Fibroblast of lung (primary cell): Measurements from ENCODE around the gene GOLGA3. TPM values are rescaled to one million over a fixed set of nuclear protein-coding genes. Genes with fewer than 3 reads are reported as not detected.

Experiments
- DNase-seq, 2 donors: peaks; one replicate each; pipeline versions ENCODE4 v3.0.0 to v3.0.0-alpha.2; 2010; ENCODE audit warnings: low read depth in 2 of 2
- H2AFZ ChIP-seq: 2 replicates; pipeline ENCODE4 v1.5.1; 2012; ENCODE audit warnings: low read length, control low read depth, inconsistent platforms
- H3K27ac ChIP-seq: 2 replicates; pipeline ENCODE4 v1.5.1; 2011; ENCODE audit warnings: low read length, control low read depth; ENCODE audit not compliant: insufficient read depth
- H3K27me3 ChIP-seq: 2 replicates; pipeline ENCODE4 v1.5.1; 2011; ENCODE audit warnings: mild to moderate bottlenecking, low read length; ENCODE audit not compliant: control insufficient read depth, insufficient read depth
- H3K36me3 ChIP-seq: 2 replicates; pipeline ENCODE4 v1.5.1; 2011; ENCODE audit warnings: low read length; ENCODE audit not compliant: control insufficient read depth, insufficient read depth
- H3K4me1 ChIP-seq: 2 replicates; pipeline ENCODE4 v1.5.1; 2011; ENCODE audit warnings: low read length; ENCODE audit not compliant: control insufficient read depth, insufficient read depth; ENCODE audit errors: extremely low read depth
- H3K4me2 ChIP-seq: 2 replicates; pipeline ENCODE4 v1.5.1; 2011; ENCODE audit warnings: low read length, control low read depth; ENCODE audit not compliant: insufficient read depth; ENCODE audit errors: extremely low read depth
- H3K4me3 ChIP-seq, 4 experiments: fragments of 200-600 bp in 1 of 4; sonication (generic) in 1 of 4; replicated peaks in 1 of 4; 2 replicates each; pipeline ENCODE4 v1.5.1; 2011 to 2016; ENCODE audit warnings: low read length in 4 of 4, low read depth in 3 of 4, mild to moderate bottlenecking in 3 of 4, control low read depth in 2 of 4, inconsistent platforms in 1 of 4, mixed read lengths in 1 of 4; ENCODE audit not compliant: insufficient read depth in 1 of 4; ENCODE audit errors: control extremely low read depth in 1 of 4
- H3K79me2 ChIP-seq: 2 replicates; pipeline ENCODE4 v1.5.1; 2012; ENCODE audit warnings: mild to moderate bottlenecking, low read length, inconsistent platforms; ENCODE audit not compliant: control insufficient read depth, insufficient read depth
- H3K9ac ChIP-seq: 2 replicates; pipeline ENCODE4 v1.5.1; 2011; ENCODE audit warnings: mild to moderate bottlenecking, low read length, control low read depth; ENCODE audit not compliant: insufficient read depth
- H3K9me3 ChIP-seq: 2 replicates; pipeline ENCODE4 v1.5.1; 2012; ENCODE audit warnings: low read depth, low read length; ENCODE audit not compliant: control insufficient read depth, insufficient read depth
- H4K20me1 ChIP-seq: 2 replicates; pipeline ENCODE4 v1.5.1; 2011; ENCODE audit warnings: low read length; ENCODE audit not compliant: control insufficient read depth, insufficient read depth; ENCODE audit errors: extremely low read depth
- EZH2 ChIP-seq: IDR thresholded peaks from 2 replicates; pipeline ENCODE4 v1.5.1; 2012; ENCODE audit warnings: low read length, control low read depth, mild to moderate bottlenecking; ENCODE audit errors: missing control alignments
- polyA plus RNA-seq, 2 donors: library from polyadenylated mRNA; depleted of rRNA in 1 of 2; stranded (reverse) in 1 of 2; unstranded in 1 of 2; fragments of >200 nt; gene quantifications; 2 replicates each; pipeline ENCODE4 v1.2.1, GENCODE V29; 2011 to 2012; ENCODE audit warnings: missing spikeins in 1 of 2
- total RNA-seq: library from RNA; depleted of rRNA; stranded (reverse); fragments of >200 nt; gene quantifications from 2 replicates; pipeline ENCODE4 v1.2.1, GENCODE V29; 2014
- TF ChIP-seq, protein P1 (sequence below), 2 donors: IDR thresholded peaks in 1 of 2; conservative IDR thresholded peaks in 1 of 2; 1 replicate in 1 of 2; 2 replicates in 1 of 2; pipeline ENCODE4 v1.5.1; 2011 to 2012; ENCODE audit warnings: low read length in 2 of 2, control low read depth in 1 of 2, inconsistent platforms in 1 of 2, low read depth in 1 of 2, mild to moderate bottlenecking in 1 of 2

Gene GOLGA3
- total and polyA plus RNA-seq, 2 donors (not counting 1 experiment from before 2014, with no cell fraction given): 28.3 to 133 TPM

DNA sequence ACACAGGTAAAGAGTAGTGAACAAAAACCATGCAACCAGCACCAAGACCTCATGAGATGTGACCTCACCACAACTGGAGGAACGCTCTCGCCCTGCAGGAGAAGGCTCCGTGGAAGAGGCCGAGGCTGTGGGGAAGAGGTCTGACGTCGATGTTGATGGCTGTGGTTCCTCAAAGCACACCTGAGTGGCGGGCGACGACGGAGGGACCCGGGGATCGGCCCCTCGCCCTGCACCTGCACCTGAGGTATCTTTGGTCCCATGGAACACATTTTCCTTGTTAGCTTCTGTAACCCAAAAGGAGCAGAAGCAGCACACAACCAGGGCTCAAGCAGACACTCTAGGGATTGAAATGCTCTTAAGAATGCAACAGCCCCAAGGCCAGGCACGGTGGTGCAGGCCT lies 40.9 kb upstream of the GOLGA3 start:
- no peaks in the 10 kb centered on the region for H4K20me1 ChIP-seq
- no peaks in the 10 kb centered on the region for H3K4me1 ChIP-seq
- no peak overlapping the region for H3K4me2 ChIP-seq
- no peaks in the 10 kb centered on the region for H3K9me3 ChIP-seq
- TF ChIP-seq, protein P1, sequence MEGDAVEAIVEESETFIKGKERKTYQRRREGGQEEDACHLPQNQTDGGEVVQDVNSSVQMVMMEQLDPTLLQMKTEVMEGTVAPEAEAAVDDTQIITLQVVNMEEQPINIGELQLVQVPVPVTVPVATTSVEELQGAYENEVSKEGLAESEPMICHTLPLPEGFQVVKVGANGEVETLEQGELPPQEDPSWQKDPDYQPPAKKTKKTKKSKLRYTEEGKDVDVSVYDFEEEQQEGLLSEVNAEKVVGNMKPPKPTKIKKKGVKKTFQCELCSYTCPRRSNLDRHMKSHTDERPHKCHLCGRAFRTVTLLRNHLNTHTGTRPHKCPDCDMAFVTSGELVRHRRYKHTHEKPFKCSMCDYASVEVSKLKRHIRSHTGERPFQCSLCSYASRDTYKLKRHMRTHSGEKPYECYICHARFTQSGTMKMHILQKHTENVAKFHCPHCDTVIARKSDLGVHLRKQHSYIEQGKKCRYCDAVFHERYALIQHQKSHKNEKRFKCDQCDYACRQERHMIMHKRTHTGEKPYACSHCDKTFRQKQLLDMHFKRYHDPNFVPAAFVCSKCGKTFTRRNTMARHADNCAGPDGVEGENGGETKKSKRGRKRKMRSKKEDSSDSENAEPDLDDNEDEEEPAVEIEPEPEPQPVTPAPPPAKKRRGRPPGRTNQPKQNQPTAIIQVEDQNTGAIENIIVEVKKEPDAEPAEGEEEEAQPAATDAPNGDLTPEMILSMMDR (conservative IDR thresholded peaks at IDR 0.05 in 1 of 2, IDR thresholded peaks at IDR 0.05 in 1 of 2; ENCODE audit: low read depth in 1 of 2, low read length in 2 of 2): no peak
- no peak for TF ChIP-seq EZH2
- H3K79me2 ChIP-seq: peaks cover 5% of the 10 kb centered on the region
- H3K36me3 ChIP-seq: peaks cover 15% of the 10 kb centered on the region
- H3K4me3 ChIP-seq: no peak overlapping the region
- H3K27me3 ChIP-seq: no peaks in the 10 kb centered on the region
- no peak overlapping the region for H2AFZ ChIP-seq
- H3K27ac ChIP-seq: no peak overlapping the region
- no peak overlapping the region for H3K9ac ChIP-seq
- no peak for DNase-seq

DNA sequence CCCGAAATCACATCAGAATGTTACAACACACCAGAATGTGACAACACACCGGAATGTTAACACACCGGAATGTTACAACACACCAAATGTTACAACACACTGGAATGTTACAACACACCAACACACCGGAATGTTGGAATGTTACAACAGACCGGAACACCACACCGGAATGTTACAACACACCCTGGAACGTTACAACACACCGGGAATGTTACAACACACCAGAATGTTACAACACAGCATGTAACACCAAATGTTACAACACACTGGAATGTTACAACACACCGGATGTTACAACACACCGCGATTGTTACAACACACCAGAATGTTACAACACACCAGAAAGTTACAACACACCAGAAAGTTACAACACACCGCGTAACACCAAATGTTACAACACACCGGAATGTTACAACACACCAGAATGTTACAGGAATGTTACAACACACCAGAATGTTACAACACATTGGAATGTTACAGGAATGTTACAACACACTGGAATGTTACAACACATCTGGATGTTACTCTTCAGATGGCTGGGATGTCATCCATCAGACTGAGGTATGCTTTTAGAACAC lies 37.7 kb upstream of the GOLGA3 start:
- Histone ChIP-seq H3K36me3 (peaks cover 14% of the 10 kb centered on the region), H2AFZ (no peak overlapping the region), H3K27me3 (no peaks in the 10 kb centered on the region), H3K4me2 (no peak overlapping the region), H3K9ac (no peak overlapping the region), H3K27ac (peak overlapping the region; percentile 18), H4K20me1 (no peaks in the 10 kb centered on the region), H3K4me1 (no peaks in the 10 kb centered on the region), H3K79me2 (peaks cover 5% of the 10 kb centered on the region), H3K4me3 (no peak overlapping the region), H3K9me3 (no peaks in the 10 kb centered on the region)
- DNase-seq: peak; percentile 71 to 74
- TF ChIP-seq EZH2: no peak
- TF ChIP-seq, protein P1 (conservative IDR thresholded peaks at IDR 0.05 in 1 of 2, IDR thresholded peaks at IDR 0.05 in 1 of 2; ENCODE audit: low read depth in 1 of 2, low read length in 2 of 2): no peak

DNA sequence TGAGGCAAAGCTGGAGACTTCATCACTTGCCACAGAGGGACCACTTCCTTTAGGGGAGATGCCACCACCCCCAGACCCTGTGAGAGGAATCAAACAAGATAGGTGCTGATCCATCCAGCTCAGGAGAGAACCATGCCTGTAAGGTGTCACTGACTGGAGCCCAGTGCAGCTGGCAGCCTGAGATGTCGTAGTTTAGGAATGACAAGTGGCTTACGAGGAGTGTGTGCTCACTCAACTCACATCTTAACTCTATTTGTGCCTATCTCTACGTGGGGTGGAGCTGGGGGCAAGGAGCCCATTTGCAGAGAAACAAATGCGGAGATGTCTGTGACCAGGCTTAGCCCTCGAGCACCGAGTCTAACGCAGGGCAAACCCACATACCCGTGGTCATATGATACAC lies 32.9 kb upstream of the GOLGA3 start:
- H3K36me3 ChIP-seq: peaks cover 21% of the 10 kb centered on the region

More for the DNA sequence above, 32.9 kb upstream of the GOLGA3 start:
- Histone ChIP-seq H4K20me1 (no peaks in the 10 kb centered on the region), H3K9ac (no peak overlapping the region), H3K4me2 (no peak overlapping the region), H2AFZ (no peak overlapping the region), H3K27ac (no peak overlapping the region), H3K79me2 (peaks cover 2% of the 10 kb centered on the region), H3K27me3 (no peaks in the 10 kb centered on the region), H3K9me3 (no peaks in the 10 kb centered on the region), H3K4me1 (no peaks in the 10 kb centered on the region), H3K4me3 (no peak overlapping the region)
- TF ChIP-seq EZH2: no peak
- TF ChIP-seq, protein P1 (conservative IDR thresholded peaks at IDR 0.05 in 1 of 2, IDR thresholded peaks at IDR 0.05 in 1 of 2; ENCODE audit: low read depth in 1 of 2, low read length in 2 of 2): no peak
- DNase-seq: no peak
